Omental fat pad (tissue), 4 donors: Measurements from ENCODE around the gene SLC25A39. TPM values are rescaled to one million over a fixed set of nuclear protein-coding genes. Genes with fewer than 3 reads are reported as not detected.

ENCODE experiments used
- ATAC-seq: fragments of 150-250 bp; one replicate; pipeline ENCODE4 v1.9.1; 2016; ENCODE audit warnings: mild to moderate bottlenecking, moderate library complexity; ENCODE audit not compliant: low FRiP score
- DNase-seq: peaks from one replicate; pipeline ENCODE4 v3.0.0-alpha.2; 2019; ENCODE audit warnings: low spot score
- total RNA-seq, 4 donors: library from RNA; depleted of rRNA; stranded (reverse); fragments of >200 nt; gene quantifications; one replicate each; pipeline ENCODE4 v1.1.0, GENCODE V29; 2016
- TF ChIP-seq, protein P1 (sequence below), 3 donors: fragments of 450-650 bp; IDR thresholded peaks; one replicate each; pipeline ENCODE4 v1.5.1; 2016 to 2017; ENCODE audit warnings: antibody characterized with exemption in 3 of 3, mild to moderate bottlenecking in 3 of 3, moderate library complexity in 2 of 3

The SLC25A39 gene
- total RNA-seq, 4 donors from 2014 or later = 46.0 to 75.7 (median 60.7) TPM

DNA sequence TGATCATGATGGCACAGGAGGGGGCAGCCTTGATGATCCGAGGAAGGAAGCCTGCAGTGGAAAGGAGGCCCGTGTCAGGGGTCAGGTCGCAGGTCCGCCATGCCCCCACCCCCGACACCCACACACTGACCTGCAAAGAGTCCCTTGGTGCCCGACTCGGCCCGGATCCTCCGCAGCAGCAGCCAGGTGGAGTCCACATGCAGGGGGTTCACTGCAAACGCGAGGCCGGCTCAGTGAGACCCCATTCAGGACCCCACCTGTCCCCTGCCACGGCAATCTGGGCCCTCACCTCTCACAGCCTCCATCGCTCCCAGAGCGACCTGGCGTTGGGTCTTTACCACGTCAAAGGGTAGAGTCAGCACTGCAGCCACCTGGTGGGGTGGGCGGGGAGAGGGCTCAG is 4.6 kb downstream of the SLC25A39 start:
- TF ChIP-seq, protein P1, sequence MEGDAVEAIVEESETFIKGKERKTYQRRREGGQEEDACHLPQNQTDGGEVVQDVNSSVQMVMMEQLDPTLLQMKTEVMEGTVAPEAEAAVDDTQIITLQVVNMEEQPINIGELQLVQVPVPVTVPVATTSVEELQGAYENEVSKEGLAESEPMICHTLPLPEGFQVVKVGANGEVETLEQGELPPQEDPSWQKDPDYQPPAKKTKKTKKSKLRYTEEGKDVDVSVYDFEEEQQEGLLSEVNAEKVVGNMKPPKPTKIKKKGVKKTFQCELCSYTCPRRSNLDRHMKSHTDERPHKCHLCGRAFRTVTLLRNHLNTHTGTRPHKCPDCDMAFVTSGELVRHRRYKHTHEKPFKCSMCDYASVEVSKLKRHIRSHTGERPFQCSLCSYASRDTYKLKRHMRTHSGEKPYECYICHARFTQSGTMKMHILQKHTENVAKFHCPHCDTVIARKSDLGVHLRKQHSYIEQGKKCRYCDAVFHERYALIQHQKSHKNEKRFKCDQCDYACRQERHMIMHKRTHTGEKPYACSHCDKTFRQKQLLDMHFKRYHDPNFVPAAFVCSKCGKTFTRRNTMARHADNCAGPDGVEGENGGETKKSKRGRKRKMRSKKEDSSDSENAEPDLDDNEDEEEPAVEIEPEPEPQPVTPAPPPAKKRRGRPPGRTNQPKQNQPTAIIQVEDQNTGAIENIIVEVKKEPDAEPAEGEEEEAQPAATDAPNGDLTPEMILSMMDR (IDR thresholded peaks at IDR 0.05) = no peak
- no peak for DNase-seq
- ATAC-seq = no peak

DNA sequence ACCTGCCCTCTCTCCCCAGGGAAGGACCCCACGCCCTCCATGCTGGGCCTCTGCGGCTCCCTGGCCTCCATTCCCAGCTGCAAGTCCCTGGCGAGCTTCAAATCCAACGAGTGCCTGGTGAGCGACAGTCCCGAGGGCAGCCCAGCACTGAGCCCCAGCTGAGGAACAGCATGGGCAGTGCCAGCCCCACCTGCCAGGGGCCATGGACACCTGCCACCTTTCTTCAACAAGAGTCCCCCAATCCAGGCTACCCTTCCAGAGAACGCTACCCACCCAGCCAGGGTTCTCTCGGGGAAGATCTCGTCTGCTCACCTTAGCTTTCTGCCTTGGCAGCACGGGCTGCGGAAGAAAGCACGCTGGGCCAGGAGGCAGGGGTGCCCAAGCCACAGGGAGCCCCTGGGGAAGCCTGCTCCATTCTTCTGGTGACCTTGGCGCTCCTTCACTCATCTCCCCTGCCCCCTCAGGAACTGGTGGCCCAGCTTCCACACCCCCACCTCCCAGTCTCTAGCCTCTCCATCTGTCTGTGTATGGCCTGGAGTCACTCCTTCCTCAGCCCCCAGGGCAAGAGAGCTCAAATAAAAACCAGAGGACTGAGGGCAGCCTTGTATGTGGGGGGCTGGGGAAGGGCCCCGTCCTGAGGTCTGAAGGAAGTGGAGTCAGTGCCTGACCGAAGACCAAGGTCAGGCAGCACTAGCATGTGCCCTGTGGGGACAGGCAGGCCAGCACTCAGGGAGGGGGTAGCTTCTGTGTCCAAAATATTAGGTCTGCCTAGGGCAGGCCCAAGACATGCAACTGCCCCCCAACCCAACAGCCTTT is 6.3 kb downstream of the SLC25A39 start:
- ATAC-seq (no peak), DNase-seq (no peak)
- TF ChIP-seq, protein P1 (IDR thresholded peaks at IDR 0.05) = no peak

DNA sequence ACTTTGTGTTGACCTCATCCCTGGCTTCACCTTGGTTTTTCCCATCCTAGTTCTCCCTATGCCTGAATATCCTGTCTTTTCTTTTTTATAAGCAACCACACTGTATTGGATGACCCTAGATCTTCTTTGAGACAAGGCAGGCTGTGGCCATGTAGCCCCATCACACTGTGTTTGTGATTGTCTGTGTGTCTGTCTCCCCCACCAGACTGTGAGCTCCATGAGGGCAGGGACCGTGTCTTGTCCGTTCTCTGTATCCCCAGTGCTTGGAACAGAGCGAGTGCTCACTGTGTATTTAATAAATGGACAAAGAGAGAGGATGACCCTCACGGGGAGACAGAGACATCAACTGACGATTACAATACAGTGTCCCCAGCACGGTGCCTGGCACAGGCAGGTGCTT is 7.1 kb downstream of the SLC25A39 start:
- TF ChIP-seq, protein P1 (IDR thresholded peaks at IDR 0.05) = no peak
- no peak for DNase-seq
- ATAC-seq = no peak

DNA sequence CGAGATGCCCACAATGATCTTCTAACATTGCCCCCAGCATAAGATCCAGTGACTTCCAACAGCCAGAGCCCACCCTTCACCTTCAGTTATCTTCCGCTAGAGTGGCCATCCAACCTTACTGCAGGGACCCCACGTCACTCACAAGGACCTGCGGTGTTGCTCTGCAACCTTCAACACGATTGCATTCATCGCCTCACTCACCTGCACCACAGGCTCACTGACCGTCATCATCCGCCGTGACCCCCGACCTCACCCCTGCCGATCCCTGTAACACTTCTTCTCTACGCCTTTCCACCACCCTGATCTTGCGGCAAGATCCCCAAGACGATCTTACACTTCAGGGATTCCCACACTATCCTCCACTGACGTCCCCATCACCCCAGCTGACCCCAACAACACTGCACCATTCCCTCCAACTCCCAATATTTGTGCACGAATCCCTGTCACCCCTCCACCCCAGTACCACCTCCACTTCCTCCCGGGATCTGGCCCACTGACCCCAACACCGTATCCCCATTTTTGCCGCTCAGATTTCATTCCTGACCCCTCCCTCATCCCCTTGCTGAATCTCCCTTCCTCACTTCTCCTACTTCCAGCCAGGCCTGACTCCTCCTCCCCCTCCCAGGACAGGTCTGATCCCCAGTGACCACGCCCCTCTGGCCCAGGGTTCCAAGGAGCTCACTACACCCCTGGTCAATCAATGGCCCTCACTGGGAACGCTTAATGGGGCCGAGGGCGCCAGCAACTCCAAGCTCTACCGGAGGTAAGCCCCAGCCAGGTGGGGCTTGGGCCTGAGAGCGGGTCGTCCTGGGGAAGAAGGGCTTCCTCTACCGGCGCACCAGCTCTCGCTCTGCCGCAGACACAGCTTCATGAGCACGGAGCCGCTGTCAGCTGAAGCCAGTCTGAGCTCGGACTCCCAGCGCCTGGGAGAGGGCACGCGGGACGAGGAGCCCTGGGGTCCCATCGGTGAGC is 8.6 kb downstream of the SLC25A39 start:
- ATAC-seq (no peak), DNase-seq (no peak)
- TF ChIP-seq, protein P1 (IDR thresholded peaks at IDR 0.05) = no peak

DNA sequence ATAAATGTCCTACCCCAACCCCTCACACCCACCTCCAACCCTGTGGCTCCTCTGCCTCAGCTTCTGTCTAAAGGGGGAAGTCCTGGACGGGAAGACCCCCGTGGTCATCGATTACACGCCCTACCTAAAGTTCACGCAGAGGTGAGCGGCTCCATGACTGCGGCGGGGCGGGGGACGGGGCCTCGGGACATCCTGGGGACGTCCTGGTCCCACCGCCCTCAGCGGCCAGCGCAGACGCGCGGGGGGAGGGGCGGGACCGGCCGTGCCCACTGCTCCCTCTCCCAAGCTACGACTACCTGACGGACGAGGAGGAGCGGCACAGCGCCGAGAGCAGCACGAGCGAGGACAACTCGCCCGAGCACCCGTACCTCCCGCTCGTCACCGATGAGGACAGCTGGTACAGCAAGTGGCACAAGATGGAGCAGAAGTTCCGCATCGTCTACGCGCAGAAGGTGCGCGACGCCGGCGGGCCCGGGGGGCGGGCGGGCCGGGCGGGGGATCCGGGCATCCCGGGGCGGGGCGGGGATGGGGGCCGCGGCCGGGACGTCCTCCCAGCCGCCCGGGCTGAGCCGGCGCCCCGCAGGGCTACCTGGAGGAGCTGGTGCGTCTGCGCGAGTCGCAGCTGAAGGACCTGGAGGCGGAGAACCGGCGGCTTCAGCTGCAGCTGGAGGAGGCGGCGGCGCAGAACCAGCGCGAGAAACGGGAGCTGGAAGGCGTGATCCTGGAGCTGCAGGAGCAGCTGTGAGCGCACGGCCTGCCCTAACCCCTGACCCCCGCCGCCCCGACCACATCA is 9.6 kb downstream of the SLC25A39 start:
- DNase-seq = no peak
- no peak for ATAC-seq
- TF ChIP-seq, protein P1 (IDR thresholded peaks at IDR 0.05) = no peak

DNA sequence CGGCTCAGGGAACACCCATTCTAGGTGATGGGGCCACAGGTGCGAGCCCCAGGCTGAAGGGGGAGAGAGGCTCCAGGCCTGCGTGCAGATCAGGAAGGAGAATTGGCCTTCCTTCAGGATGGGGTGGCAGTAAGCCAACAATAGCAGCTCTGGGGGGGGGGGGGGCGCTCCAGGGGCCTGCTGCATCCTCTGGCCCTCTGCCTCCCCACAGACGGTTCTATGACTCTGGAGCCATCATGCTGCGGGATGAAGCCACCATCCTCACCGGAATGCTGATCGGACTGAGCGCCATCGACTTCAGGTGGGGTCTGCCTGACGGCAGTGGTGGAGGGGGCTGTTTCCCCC is 10.1 kb downstream of the SLC25A39 start:
- no peak for ATAC-seq

More for the DNA sequence above, 10.1 kb downstream of the SLC25A39 start:
- TF ChIP-seq, protein P1 (IDR thresholded peaks at IDR 0.05) = no peak
- DNase-seq = no peak
